ENCODE measurements around the gene BCL11A. TPM values are rescaled to one million over a fixed set of nuclear protein-coding genes. Genes with fewer than 3 reads are reported as not detected.

The BCL11A gene
- total RNA-seq, 1 experiment from 2014 or later: 91.4 TPM

GRCh38 chr2:60483401-60483800, 70.1 kb downstream of the BCL11A start:
- H2BK15ac ChIP-seq (ENCODE audit: low read depth, low read length): no peak overlapping the region
- H3K14ac ChIP-seq (ENCODE audit: insufficient read depth, low read length): no peak overlapping the region
- Mint-ChIP-seq H3K4me3 (0 out of 5 replicates have a peak overlapping the region, but pooled peaks of 1 of the 2 experiments have one; percentile 16), H3K4me1 (peaks cover 78 to 82% of the 10 kb centered on the region in 2 experiments), H3K27ac (peak overlapping the region in 2 of 3 experiments; percentile 29 to 63; a peak in 3 of 7 replicates), H3K36me3 (ENCODE audit: insufficient read depth in 1 of 3, low read depth in 3 of 3) (peaks cover 9 to 69% (median 39%) of the 10 kb centered on the region in 3 experiments; a peak in 6 of 7 replicates), H3K9me3 (no peaks in the 10 kb centered on the region), H3K27me3 (ENCODE audit: low read depth) (peaks cover 2% of the 10 kb centered on the region; the same call in 1 of the 2 replicates)
- no peak overlapping the region for H3K18ac ChIP-seq (ENCODE audit: insufficient read length, low read depth, low read length)
- no peak overlapping the region for H3K56ac ChIP-seq (ENCODE audit: insufficient read length, low read depth, low read length)
- no peaks in the 10 kb centered on the region for H3K23me2 ChIP-seq (ENCODE audit: insufficient read length, low read depth, low read length, poor library complexity, severe bottlenecking)
- peaks cover 8% of the 10 kb centered on the region; the same call in 1 of the 2 replicates for H3K79me2 ChIP-seq (ENCODE audit: insufficient read depth, low read length)
- H3K4me1 ChIP-seq (ENCODE audit: insufficient read depth, low read length): peaks cover 7% of the 10 kb centered on the region
- H2AK5ac ChIP-seq (ENCODE audit: insufficient read length, low read length): no peak overlapping the region
- peaks cover 2% of the 10 kb centered on the region; the same call in 1 of the 2 replicates for H3K27me3 ChIP-seq (ENCODE audit: insufficient read depth, low read length)
- H3T11ph ChIP-seq (ENCODE audit: low read length): no peak overlapping the region
- no peak overlapping the region for H3K4me2 ChIP-seq (ENCODE audit: insufficient read depth, insufficient read length, low read length)
- no peaks in the 10 kb centered on the region for H4K20me1 ChIP-seq (ENCODE audit: control insufficient read depth, insufficient read depth, insufficient read length)
- H2BK12ac ChIP-seq (ENCODE audit: insufficient read length, low read depth, low read length): no peak overlapping the region
- no peak overlapping the region for H3K27ac ChIP-seq (ENCODE audit: insufficient read length, low read depth, low read length)
- no peak overlapping the region for H3K4ac ChIP-seq (ENCODE audit: low read depth, low read length)
- no peak for TF ChIP-seq CTCF (conservative IDR thresholded peaks at IDR 0.05)
- peak; percentile 18 for DNase-seq
- H4K91ac ChIP-seq (ENCODE audit: insufficient read length, low read depth, low read length): no peak overlapping the region
- no peak overlapping the region for H4K8ac ChIP-seq (replicated peaks; ENCODE audit: insufficient read length, low read depth, low read length)
- no peaks in the 10 kb centered on the region for H3K9me3 ChIP-seq (ENCODE audit: control insufficient read depth, low read depth, low read length)
- no peak overlapping the region for H3K23ac ChIP-seq (ENCODE audit: insufficient read length, low read depth, low read length)
- H2AFZ ChIP-seq (ENCODE audit: low read length): no peak overlapping the region
- H2BK20ac ChIP-seq (ENCODE audit: low read depth, low read length, poor library complexity, severe bottlenecking): no peak overlapping the region
- H3K79me1 ChIP-seq (ENCODE audit: insufficient read depth, low read depth, low read length, poor library complexity, severe bottlenecking): peaks cover 11% of the 10 kb centered on the region
- H3K9ac ChIP-seq (ENCODE audit: extremely low read depth, insufficient read length, low read length): no peak overlapping the region
- H4K5ac ChIP-seq (ENCODE audit: insufficient read length, low read depth, low read length): no peak overlapping the region
- no CpG with 5 or more reads among the region's 3 CpGs for WGBS (ENCODE audit: extremely low coverage, insufficient read length, low lambda C conversion rate)
- H2BK5ac ChIP-seq (ENCODE audit: insufficient read length, low read length): no peak overlapping the region
- no peak overlapping the region for H2BK120ac ChIP-seq (ENCODE audit: low read depth, low read length, poor library complexity, severe bottlenecking)
